Endothelial cell of umbilical vein (primary cell): ENCODE data around the gene ARL17A. TPM values are rescaled to one million over a fixed set of nuclear protein-coding genes. Genes with fewer than 3 reads are reported as not detected.
"Not testable (repeated sequence)": the region's sequence is repeated elsewhere in the genome, so short reads cannot be mapped to it uniquely, and the experiment has no call there.

Experiments used
- BruUV-seq: library from RNA; stranded (reverse); fragments of 400-500 nt; replicated peaks from 2 replicates; lab custom pipeline; 2021; lab: Mats Ljungman, UMichigan
- CTCF ChIA-PET: fragments of 300-600, 350-600 bp; sonication (Branson Sonifier 250); formaldehyde crosslinking; loops from one replicate; lab custom pipeline; 2021; ENCODE audit warnings: antibody characterized with exemption, inconsistent platforms; lab: Charles Lee
- POLR2A ChIA-PET: fragments of 300-600, 350-600 bp; sonication (Branson Sonifier 250); formaldehyde crosslinking; loops from one replicate; lab custom pipeline; 2021; ENCODE audit warnings: antibody characterized with exemption, inconsistent platforms; lab: Charles Lee
- DNase-seq: peaks from one replicate; pipeline ENCODE4 v3.0.0-alpha.2; 2011; ENCODE audit warnings: low read depth, low spot score
- FAIRE-seq: peaks from 2 replicates; lab custom pipeline; 2011; peaks lifted over from hg19 to GRCh38; lab: Jason Lieb, UNC
- H2AFZ ChIP-seq: 2 replicates; pipeline ENCODE4 v1.6.0; 2012; ENCODE audit warnings: low read depth, low read length, control low read depth, inconsistent platforms
- H3K27ac ChIP-seq: 2 replicates; pipeline ENCODE4 v1.5.1; 2011; ENCODE audit warnings: low read depth, mild to moderate bottlenecking, control low read depth, low read length, moderate library complexity; ENCODE audit not compliant: insufficient read depth
- H3K27me3 ChIP-seq, 2 experiments: 2 replicates each; pipeline versions ENCODE4 v1.6.0 to v1.6.1; 2011; ENCODE audit warnings: low read length in 2 of 2, mixed read lengths in 1 of 2; ENCODE audit not compliant: control insufficient read depth in 2 of 2, insufficient read depth in 2 of 2
- H3K36me3 ChIP-seq, 2 experiments: 2 replicates in 1 of 2; 3 replicates in 1 of 2; pipeline ENCODE4 v1.5.1; 2011; ENCODE audit warnings: low read length in 2 of 2, mild to moderate bottlenecking in 1 of 2, moderate library complexity in 1 of 2; ENCODE audit not compliant: control insufficient read depth in 2 of 2, insufficient read depth in 2 of 2; ENCODE audit errors: extremely low read depth in 1 of 2
- H3K4me1 ChIP-seq: 3 replicates; pipeline ENCODE4 v1.5.1; 2011; ENCODE audit warnings: mild to moderate bottlenecking, low read length; ENCODE audit not compliant: control insufficient read depth, insufficient read depth; ENCODE audit errors: extremely low read depth
- H3K4me2 ChIP-seq: 2 replicates; pipeline ENCODE4 v1.6.1; 2011; ENCODE audit warnings: low read length, control low read depth, mixed read lengths; ENCODE audit not compliant: insufficient read depth
- H3K4me3 ChIP-seq, 3 experiments: fragments of 200-600 bp in 1 of 3; sonication (generic), shearing (Covaris generic) in 1 of 3; replicated peaks in 1 of 3; 2 replicates each; pipeline ENCODE4 v1.5.1; 2011 to 2016; ENCODE audit warnings: control low read depth in 3 of 3, low read length in 3 of 3, mild to moderate bottlenecking in 2 of 3, inconsistent platforms in 1 of 3, low read depth in 1 of 3, moderate library complexity in 1 of 3; ENCODE audit not compliant: insufficient read depth in 1 of 3
- H3K79me2 ChIP-seq: 2 replicates; pipeline ENCODE4 v1.6.0; 2012; ENCODE audit warnings: low read length, inconsistent platforms; ENCODE audit not compliant: control insufficient read depth, insufficient read depth
- H3K9ac ChIP-seq: replicated peaks from 2 replicates; pipeline ENCODE3; 2011; ENCODE audit warnings: low read length, control low read depth; ENCODE audit not compliant: insufficient read depth; ENCODE audit errors: extremely low read depth
- H3K9me1 ChIP-seq: replicated peaks from 3 replicates; pipeline ENCODE4 v1.6.0; 2011; ENCODE audit warnings: mild to moderate bottlenecking, low read length; ENCODE audit not compliant: control insufficient read depth, insufficient read depth; ENCODE audit errors: extremely low read depth
- H3K9me3 ChIP-seq: replicated peaks from 2 replicates; pipeline ENCODE4 v1.5.1; 2012; ENCODE audit warnings: low read length, inconsistent platforms; ENCODE audit not compliant: control insufficient read depth, insufficient read depth
- H4K20me1 ChIP-seq: replicated peaks from 2 replicates; pipeline ENCODE3; 2011; ENCODE audit warnings: mild to moderate bottlenecking, low read length; ENCODE audit not compliant: control insufficient read depth, insufficient read depth; ENCODE audit errors: extremely low read depth
- dilution Hi-C: fragments of 300-500 bp; cut with MboI; formaldehyde crosslinking; loops from one replicate; pipeline ENCODE4 v1.15.0; 2019; ENCODE audit warnings: low sequenced_read_pairs; ENCODE audit not compliant: extremely low pct_ligation_motif_present
- intact Hi-C: fragments of 100-400 bp; cut with micrococcal nuclease; formaldehyde crosslinking; loops from one replicate; pipeline ENCODE4 v1.10.0; 2022
- polyA plus RNA-seq, 4 experiments: library from polyadenylated mRNA; depleted of rRNA in 3 of 4; stranded (reverse) in 3 of 4; unstranded in 1 of 4; fragments of >200 nt; gene quantifications; 2 replicates each; pipeline versions ENCODE4 v1.2.1 to v1.2.3, GENCODE V29; 2011 to 2012; ENCODE audit warnings: missing spikeins in 1 of 4
- total RNA-seq: library from RNA; stranded (reverse); gene quantifications from 2 replicates; pipeline ENCODE4 v1.2.3, GENCODE V29; 2021

Gene ARL17A
- total and polyA plus RNA-seq, 2 donors (not counting 3 experiments of a cell fraction or from before 2014, with no cell fraction given), result 9.5 to 10.0 TPM

GRCh38 chr17:46560048-46560447 is 19.4 kb downstream of the ARL17A start:
- FAIRE-seq, DNase-seq, dilution Hi-C loops, H3K9me1 ChIP-seq, H3K79me2 ChIP-seq, H2AFZ ChIP-seq, intact Hi-C loops, CTCF ChIA-PET, H3K27ac ChIP-seq, POLR2A ChIA-PET, H3K9ac ChIP-seq, H3K4me3 ChIP-seq, H3K27me3 ChIP-seq, H3K4me2 ChIP-seq, H3K4me1 ChIP-seq, H4K20me1 ChIP-seq, H3K9me3 ChIP-seq, BruUV-seq, H3K36me3 ChIP-seq: not testable (repeated sequence)

- H3K27me3 ChIP-seq, H3K79me2 ChIP-seq, BruUV-seq, H4K20me1 ChIP-seq, H3K9me1 ChIP-seq, DNase-seq, POLR2A ChIA-PET, H3K9me3 ChIP-seq, H3K36me3 ChIP-seq, H3K4me1 ChIP-seq, CTCF ChIA-PET, H2AFZ ChIP-seq, dilution Hi-C loops, FAIRE-seq, intact Hi-C loops, H3K27ac ChIP-seq, H3K4me2 ChIP-seq, H3K4me3 ChIP-seq, H3K9ac ChIP-seq: not testable (repeated sequence)
These were observed 20.3 kb downstream of the ARL17A start for GRCh38 chr17:46559155-46559554.

- H4K20me1 ChIP-seq, H3K79me2 ChIP-seq, BruUV-seq, H2AFZ ChIP-seq, H3K4me3 ChIP-seq, H3K9me3 ChIP-seq, FAIRE-seq, H3K9ac ChIP-seq, POLR2A ChIA-PET, H3K27ac ChIP-seq, H3K36me3 ChIP-seq, H3K4me2 ChIP-seq, CTCF ChIA-PET, dilution Hi-C loops, H3K9me1 ChIP-seq, H3K27me3 ChIP-seq, DNase-seq, intact Hi-C loops, H3K4me1 ChIP-seq: not testable (repeated sequence)
These were observed 30.9 kb downstream of the ARL17A start for GRCh38 chr17:46548607-46549006.

GRCh38 chr17:46534716-46535115 is 44.8 kb downstream of the ARL17A start:
- H3K36me3 ChIP-seq, POLR2A ChIA-PET, H3K27me3 ChIP-seq, H3K27ac ChIP-seq, H3K79me2 ChIP-seq, intact Hi-C loops, H3K4me3 ChIP-seq, H3K9me3 ChIP-seq, H3K4me2 ChIP-seq, H2AFZ ChIP-seq, FAIRE-seq, H3K9me1 ChIP-seq, dilution Hi-C loops, DNase-seq, BruUV-seq, H3K4me1 ChIP-seq, H3K9ac ChIP-seq, CTCF ChIA-PET, H4K20me1 ChIP-seq: not testable (repeated sequence)
